Tibial nerve (tissue), 4 donors: ENCODE data around the gene ELK3.

Source experiments
- EP300 ChIP-seq, 2 donors: sonication (generic); formaldehyde crosslinking; IDR thresholded peaks; one replicate each; pipeline ENCODE4 v1.6.1; 2017; ENCODE audit warnings: antibody characterized with exemption in 2 of 2, mild to moderate bottlenecking in 1 of 2
- POLR2A ChIP-seq, 2 donors: fragments of 450-650 bp; IDR thresholded peaks; one replicate each; pipeline ENCODE4 v1.6.1; 2017; ENCODE audit warnings: antibody characterized with exemption in 2 of 2, mild to moderate bottlenecking in 2 of 2, moderate library complexity in 2 of 2
- TF ChIP-seq, protein P1 (sequence below), 5 experiments: fragments of 200-600 bp in 3 of 5; fragments of 450-650 bp in 2 of 5; sonication (generic) in 3 of 5; IDR thresholded peaks; one replicate each; pipeline ENCODE4 v1.5.1; 2016 to 2019; ENCODE audit warnings: antibody characterized with exemption in 5 of 5, mild to moderate bottlenecking in 3 of 5, moderate library complexity in 2 of 5

DNA sequence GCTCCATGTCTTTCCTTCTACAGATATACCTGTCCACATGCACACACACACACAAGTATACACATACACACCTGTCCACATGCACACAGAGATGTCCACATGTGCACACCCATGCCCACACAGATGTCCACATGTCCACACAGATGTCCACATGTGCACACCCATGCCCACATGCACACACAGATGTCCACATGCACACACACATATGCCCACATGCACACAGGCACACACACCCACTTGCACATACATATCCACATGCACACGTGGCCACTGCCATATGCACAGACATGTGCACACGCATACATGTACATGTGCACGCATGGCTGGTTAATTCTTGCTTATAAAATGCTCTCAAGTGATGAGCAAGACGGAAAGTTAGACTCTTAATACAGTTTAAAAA lies 32.2 kb downstream of the ELK3 start:
- TF ChIP-seq, protein P1, sequence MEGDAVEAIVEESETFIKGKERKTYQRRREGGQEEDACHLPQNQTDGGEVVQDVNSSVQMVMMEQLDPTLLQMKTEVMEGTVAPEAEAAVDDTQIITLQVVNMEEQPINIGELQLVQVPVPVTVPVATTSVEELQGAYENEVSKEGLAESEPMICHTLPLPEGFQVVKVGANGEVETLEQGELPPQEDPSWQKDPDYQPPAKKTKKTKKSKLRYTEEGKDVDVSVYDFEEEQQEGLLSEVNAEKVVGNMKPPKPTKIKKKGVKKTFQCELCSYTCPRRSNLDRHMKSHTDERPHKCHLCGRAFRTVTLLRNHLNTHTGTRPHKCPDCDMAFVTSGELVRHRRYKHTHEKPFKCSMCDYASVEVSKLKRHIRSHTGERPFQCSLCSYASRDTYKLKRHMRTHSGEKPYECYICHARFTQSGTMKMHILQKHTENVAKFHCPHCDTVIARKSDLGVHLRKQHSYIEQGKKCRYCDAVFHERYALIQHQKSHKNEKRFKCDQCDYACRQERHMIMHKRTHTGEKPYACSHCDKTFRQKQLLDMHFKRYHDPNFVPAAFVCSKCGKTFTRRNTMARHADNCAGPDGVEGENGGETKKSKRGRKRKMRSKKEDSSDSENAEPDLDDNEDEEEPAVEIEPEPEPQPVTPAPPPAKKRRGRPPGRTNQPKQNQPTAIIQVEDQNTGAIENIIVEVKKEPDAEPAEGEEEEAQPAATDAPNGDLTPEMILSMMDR (IDR thresholded peaks at IDR 0.05), result no peak
- TF ChIP-seq POLR2A (IDR thresholded peaks at IDR 0.05) (no peak), EP300 (IDR thresholded peaks at IDR 0.05) (no peak)
